Measurements from ENCODE around the gene VSTM5. TPM values are rescaled to one million over a fixed set of nuclear protein-coding genes. Genes with fewer than 3 reads are reported as not detected.

VSTM5 gene
- total RNA-seq, 3 donors from 2014 or later (not counting 1 experiment from before 2014, with no cell fraction given) = not detected

- Histone ChIP-seq H3K27ac (ENCODE audit: low read length) (no peak overlapping the region), H3K9me3 (ENCODE audit: control insufficient read depth, insufficient read depth, low read length) (peaks cover 3% of the 10 kb centered on the region), H3K4me3 (ENCODE audit: low read length) (no peak overlapping the region), H3K27me3 (ENCODE audit: control insufficient read depth, insufficient read depth, low read length) (no peaks in the 10 kb centered on the region), H3K36me3 (ENCODE audit: control insufficient read depth, insufficient read depth, low read length) (no peaks in the 10 kb centered on the region), H3K4me1 (ENCODE audit: control insufficient read depth, insufficient read depth, low read length) (no peaks in the 10 kb centered on the region)
- DNase-seq = no peak
- TF ChIP-seq, protein P1, sequence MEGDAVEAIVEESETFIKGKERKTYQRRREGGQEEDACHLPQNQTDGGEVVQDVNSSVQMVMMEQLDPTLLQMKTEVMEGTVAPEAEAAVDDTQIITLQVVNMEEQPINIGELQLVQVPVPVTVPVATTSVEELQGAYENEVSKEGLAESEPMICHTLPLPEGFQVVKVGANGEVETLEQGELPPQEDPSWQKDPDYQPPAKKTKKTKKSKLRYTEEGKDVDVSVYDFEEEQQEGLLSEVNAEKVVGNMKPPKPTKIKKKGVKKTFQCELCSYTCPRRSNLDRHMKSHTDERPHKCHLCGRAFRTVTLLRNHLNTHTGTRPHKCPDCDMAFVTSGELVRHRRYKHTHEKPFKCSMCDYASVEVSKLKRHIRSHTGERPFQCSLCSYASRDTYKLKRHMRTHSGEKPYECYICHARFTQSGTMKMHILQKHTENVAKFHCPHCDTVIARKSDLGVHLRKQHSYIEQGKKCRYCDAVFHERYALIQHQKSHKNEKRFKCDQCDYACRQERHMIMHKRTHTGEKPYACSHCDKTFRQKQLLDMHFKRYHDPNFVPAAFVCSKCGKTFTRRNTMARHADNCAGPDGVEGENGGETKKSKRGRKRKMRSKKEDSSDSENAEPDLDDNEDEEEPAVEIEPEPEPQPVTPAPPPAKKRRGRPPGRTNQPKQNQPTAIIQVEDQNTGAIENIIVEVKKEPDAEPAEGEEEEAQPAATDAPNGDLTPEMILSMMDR (IDR thresholded peaks at IDR 0.05) = no peak
- Mint-ChIP-seq H3K27me3 (ENCODE audit: low read depth in 2 of 2) (no peaks in the 10 kb centered on the region), H3K4me3 (no peak overlapping the region), H3K4me1 (no peaks in the 10 kb centered on the region), H3K36me3 (no peaks in the 10 kb centered on the region), H3K9me3 (no peaks in the 10 kb centered on the region), H3K27ac (no peak overlapping the region)
- 97% methylated on average over 4 of the region's 4 CpGs for WGBS (ENCODE audit: insufficient coverage)
- no peak for ATAC-seq
- intact Hi-C loops (cut with micrococcal nuclease) = no loop called here
These were observed 78.3 kb downstream of the VSTM5 start for GRCh38 chr11:93772123-93772522.

DNA sequence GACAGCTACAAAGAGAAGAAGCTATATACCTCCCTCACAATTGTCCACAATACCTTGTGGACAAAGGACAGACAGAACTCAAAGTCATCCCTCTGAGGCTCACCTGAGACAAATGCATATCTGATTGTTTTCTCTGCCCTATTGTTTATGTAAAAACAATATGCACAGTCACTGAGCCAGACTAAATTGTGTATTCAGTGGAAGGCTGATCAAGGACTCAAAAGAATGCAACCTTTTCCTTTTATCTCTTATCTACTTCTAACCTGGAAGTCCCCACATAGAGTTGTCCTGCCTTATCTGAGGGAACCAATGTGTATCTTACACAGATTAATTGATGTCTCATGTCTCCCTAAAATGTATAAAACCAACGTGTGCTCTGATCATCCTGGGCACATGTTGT lies 80.3 kb downstream of the VSTM5 start:
- Histone ChIP-seq H3K27me3 (ENCODE audit: control insufficient read depth, insufficient read depth, low read length) (no peaks in the 10 kb centered on the region), H3K4me1 (ENCODE audit: control insufficient read depth, insufficient read depth, low read length) (no peaks in the 10 kb centered on the region), H3K4me3 (ENCODE audit: low read length) (no peak overlapping the region), H3K27ac (ENCODE audit: low read length) (no peak overlapping the region), H3K36me3 (ENCODE audit: control insufficient read depth, insufficient read depth, low read length) (no peaks in the 10 kb centered on the region), H3K9me3 (ENCODE audit: control insufficient read depth, insufficient read depth, low read length) (peaks cover 3% of the 10 kb centered on the region)
- peaks cover 0 to 2% of the 10 kb centered on the region in 2 donors for H3K9me3 Mint-ChIP-seq
- TF ChIP-seq, protein P1 (IDR thresholded peaks at IDR 0.05) = no peak
- no peaks in the 10 kb centered on the region for H3K36me3 Mint-ChIP-seq
- no peak overlapping the region for H3K4me3 Mint-ChIP-seq
- intact Hi-C loops (cut with micrococcal nuclease) = no loop called here
- no peak for DNase-seq
- H3K27ac Mint-ChIP-seq = no peak overlapping the region
- no peak for ATAC-seq
- no peaks in the 10 kb centered on the region for H3K27me3 Mint-ChIP-seq (ENCODE audit: low read depth in 2 of 2)
- H3K4me1 Mint-ChIP-seq = no peaks in the 10 kb centered on the region
- 61% methylated on average over 1 of the region's 1 CpG for WGBS (ENCODE audit: insufficient coverage)

Other genes with a start within 250 kb of the VSTM5 start
- gene CEP295, start 188.9 kb downstream of the VSTM5 start, total RNA-seq = 10 to 100 TPM; 11.8 to 15.9 (median 14.5) TPM
- 100 to 1,000 TPM in 2 of 3 donors, 10 to 100 TPM in 1; 76.3 to 110 (median 109) TPM for gene TAF1D, start 109.1 kb downstream of the VSTM5 start, total RNA-seq
- 10 to 100 TPM; 15.5 to 25.0 (median 22.7) TPM for gene C11orf54, start 108.9 kb downstream of the VSTM5 start, total RNA-seq
- gene MED17, start 66.3 kb downstream of the VSTM5 start, total RNA-seq = 10 to 100 TPM; 48.8 to 71.5 (median 66.4) TPM
- not detected for gene HEPHL1, start 170.7 kb upstream of the VSTM5 start, total RNA-seq